SIG-M5 treated with dmso at 0.1 percent for 504 hours (cell line): ENCODE results near the gene GADD45GIP1.

Experiments
- DNase-seq: peaks from one replicate; lab custom pipeline; 2025; ENCODE audit not compliant: unreplicated experiment; lab: John Stamatoyannopoulos, UW

Gene GADD45GIP1

GRCh38 chr19:12956446-12957388 lies at the start of gene GADD45GIP1:
Gene GADD45GIP1 (minus strand): TSS chr19:12957223. CDS start chr19:12957212, 11 bp downstream.
- DNase-seq, result peak; percentile 67

DNA sequence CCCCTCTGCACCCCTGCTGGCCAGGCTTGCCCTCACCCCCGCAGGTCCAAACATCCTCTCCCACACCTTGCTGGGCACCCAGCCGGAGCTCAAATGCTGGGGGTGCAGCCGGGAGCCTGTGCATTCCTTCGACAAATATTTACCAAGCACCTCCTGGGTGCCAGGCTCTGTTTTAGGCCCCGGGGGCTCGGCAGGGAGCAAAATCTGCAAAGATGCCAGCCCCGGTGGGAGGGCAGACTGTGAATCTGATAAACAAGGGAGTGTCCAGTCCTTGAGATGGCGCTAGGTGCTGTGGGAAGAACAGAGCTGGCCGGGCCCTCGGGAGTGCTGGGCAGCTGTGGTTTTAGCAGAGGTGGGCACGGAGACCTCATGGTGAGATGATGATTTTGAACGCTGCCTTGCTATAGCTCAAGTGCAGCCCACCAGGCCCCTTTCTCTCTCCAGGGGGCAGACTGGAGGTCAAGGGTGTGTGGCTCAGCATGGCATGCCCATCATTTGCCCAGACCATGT lies 48.9 kb upstream of the GADD45GIP1 start:
- no peak for DNase-seq

DNA sequence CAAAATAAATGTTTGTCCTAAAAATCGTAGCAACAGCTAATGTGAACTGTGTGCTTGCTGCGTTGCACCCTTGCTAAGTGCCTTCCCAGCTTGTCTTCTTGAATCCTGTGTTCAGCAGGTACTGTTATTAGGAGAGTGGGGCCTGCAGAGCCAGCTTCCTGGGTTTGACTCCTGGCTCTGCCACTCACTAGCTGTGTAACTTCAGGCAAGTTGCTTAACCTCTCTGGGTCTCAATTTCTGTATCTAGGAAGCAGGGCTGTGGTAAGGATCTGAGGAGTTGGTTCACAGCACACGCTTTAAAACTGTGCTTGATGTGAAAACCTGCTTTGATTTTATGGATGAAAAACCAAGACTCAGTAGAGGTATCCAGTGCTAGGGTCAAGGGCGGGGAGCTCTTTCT lies 48.2 kb upstream of the GADD45GIP1 start:
- DNase-seq, result no peak

- DNase-seq, result no peak
Measured at GRCh38 chr19:13004273-13004672, 47.2 kb upstream of the GADD45GIP1 start.

DNA sequence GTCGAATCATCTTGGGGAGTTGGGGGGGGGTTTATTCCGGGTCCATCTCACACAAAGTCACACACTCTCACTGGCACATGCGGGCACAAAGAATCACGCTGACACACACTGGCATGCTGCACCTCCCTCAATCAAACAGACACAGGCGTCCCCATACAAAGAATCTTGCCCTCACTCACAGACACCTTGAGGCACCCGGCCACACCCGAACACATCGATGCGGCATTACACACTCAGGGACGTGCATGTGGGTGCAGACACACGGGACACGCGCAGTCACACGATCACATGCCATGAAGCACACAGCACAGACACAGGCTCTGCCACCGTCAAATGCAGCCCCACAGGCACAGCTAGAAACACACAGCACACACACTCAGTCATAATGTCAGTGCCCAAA lies 46.1 kb upstream of the GADD45GIP1 start:
- no peak for DNase-seq

DNA sequence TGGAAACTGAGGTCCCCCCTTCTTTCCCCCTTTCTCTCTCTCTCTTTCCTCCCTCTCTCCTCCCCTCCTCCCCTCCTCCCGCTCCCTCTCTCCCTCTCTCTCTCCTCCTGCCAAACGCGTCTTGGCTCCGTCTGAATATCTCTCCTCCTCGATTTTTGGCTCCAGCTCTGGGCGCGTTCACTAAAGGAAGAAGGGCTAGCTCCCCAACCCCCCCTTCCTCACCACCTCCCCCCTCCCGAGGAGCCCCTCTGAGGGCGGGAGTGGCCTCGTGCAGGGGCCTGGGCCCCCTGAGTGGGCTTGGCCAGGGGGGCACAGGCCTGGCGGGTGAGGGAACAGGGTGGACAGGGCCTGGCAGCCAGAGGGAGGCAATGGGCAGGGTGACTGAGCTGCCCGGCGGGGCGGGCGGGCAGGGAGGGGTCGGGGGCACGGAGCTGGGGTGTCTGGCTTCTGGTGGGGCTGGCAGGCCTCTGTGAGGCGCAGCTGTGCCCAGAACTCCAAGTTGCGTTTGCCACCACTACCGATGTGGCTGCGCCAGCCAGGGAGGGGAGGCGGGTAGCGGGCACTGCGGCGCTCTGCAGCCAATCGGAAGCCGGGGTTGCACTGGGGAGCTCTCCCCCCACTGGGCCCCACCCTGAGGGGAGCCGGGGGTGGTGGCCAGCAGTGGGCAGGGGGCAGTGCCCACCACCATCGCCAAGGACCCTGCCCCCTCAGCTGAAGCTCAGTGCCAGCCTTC lies 45.3 kb upstream of the GADD45GIP1 start:
- DNase-seq, result no peak

DNA sequence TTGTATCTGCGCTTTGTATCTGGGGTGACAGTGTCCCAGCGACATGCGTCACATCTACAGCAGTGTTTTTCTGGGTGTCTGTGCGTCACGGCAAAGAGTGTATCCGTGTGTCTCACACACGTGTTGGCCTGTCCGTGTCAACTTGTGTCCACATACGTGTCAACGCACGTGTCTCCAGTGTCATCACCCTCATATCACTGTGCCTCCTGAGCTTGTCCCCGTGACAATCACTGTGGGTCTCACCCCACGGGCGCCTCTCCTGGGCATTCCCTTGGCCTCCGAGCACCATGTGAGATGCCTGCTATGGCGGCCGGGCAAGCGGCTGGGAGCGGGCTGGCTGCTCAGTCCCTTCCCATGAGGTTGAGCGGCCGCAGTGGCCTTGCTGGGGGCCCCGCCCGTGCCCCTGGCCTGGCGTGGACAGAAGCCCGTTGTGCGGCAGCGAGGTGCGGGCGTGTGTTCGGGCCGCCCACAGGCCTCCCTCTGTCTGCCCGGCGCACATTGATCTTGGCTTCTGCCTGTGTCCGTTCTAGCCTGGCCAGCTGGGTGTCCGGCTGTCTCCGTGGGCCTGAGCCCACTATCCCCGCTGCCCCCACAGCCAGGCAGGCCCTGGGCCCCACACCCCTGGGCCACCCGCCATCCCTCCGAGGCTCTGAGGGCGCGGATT lies 44.6 kb upstream of the GADD45GIP1 start:
- DNase-seq, result no peak

- DNase-seq, result no peak
Measured at GRCh38 chr19:13001166-13001501, 44.1 kb upstream of the GADD45GIP1 start.

DNA sequence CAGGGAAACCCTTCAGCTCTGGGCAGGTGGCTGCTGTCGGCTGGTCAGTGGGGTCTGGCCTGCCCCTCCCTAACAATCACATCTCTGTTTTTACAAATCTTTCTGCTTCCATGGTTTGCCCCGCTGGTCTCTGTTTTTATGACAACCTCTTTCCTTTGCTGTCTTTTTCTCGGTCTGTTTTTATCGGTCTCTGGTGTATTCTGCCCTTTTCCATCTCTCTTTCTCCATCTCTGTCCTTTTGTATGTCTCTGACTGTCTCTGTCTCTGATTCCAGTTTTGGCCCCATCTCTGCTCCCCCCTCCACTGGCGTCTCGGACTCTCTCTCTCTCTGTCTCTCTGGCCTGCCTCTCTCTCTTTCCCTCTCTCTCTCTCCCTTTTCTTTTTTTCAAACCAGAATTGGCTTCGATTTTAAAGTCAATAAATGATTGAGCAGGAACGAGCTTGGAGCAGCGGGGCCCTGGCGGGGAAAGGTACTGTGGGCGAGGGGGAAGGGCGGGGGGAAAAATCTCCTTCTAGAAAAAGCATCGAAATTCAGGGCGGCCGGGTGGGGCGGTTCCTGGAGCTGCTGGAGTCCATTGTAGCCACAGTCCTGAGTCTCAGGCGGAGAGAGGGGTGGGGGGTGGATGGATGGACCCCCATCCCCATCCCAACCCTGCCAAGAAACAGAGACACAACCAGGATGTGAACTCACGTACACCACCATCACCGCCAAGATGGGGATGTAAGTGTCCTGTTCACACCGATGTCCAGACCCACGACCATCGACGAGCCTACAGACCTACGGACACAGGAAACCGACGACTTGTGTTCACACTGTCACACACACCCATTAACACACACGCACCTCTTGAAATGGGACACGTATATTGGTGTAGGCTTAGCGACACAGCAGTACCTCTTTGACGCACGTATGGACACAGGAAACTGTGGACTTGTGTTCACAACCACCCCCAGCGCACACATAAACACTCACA lies 41.2 kb upstream of the GADD45GIP1 start:
- no peak for DNase-seq

GRCh38 chr19:12997179-12997966 lies 40.4 kb upstream of the GADD45GIP1 start:
- no peak for DNase-seq

DNA sequence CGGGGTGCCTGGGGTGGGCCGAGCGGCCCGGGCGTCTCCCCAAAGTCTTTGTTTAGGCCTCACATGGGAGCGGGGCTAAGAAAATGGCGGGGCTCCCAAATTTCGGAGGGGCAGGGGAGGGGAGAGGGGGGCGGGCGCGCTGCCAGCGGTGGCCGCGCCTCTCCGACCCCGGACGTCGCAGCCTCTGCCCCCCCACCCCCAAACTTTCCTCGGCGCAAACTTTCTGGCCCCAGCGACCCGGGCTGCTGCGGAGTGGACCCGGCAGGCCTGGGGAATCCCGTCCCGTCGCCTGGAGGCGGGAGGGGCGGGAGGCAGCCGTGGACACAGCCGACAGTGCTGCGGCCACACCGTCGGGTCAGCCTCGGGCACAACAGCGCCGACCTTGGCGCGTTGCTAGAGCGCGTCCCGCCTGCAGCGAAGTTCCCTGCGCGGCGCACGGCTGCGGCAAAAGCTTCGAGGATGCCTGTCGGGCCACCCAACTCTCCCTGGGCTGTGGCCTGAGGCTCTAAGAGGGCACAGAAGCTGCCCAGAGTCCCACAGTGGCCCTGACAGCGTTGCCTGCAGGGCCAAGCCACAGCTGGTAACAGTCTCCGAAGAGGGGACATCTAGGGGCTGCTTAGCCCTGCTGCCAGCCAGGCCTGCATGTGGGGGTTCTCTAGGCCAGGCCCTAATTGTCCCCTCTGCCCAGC lies 39.5 kb upstream of the GADD45GIP1 start:
- DNase-seq, result no peak

DNA sequence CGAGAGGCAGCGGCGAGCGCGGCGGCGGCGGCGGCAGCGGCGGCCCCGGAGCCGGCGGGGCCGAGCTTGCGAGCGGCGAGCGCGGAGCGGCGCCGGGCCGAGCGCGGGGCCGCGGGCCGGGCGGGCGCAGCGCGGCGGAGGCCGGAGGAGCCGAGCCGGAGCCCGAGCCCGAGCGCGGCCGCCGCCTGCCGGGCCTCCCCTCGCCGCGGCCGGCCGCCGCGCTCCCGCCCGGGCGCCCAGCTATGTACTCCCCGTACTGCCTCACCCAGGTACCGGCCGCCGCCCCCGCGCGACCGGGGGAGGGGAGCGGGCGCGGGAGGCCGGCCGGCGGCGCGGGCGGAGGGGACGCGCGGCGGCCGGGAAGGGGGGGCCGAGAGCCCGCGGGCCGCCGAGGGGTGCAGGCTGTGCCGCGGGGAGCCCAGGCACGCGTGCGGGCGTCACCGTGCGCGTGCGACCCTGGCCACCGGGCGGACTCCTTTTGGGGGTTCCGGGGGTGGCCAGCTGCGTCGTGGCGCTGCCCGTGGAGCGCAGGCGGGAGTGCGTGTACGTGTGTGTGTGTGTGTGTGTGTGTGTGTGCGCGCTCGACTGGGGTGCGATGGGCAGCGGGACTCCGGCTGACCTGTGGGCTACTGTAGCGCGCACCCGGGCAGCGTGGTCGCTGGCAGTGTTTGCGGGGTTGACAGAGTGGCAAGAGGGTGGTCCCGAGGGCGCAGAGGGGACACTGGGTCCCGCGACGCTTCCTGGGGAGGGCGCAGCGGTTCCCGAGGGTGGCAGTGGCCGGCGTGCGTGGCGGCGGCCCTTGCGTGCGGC lies 38.8 kb upstream of the GADD45GIP1 start:
- DNase-seq, result no peak

- peak; percentile 54 for DNase-seq
Measured at GRCh38 chr19:12994701-12995595, 37.9 kb upstream of the GADD45GIP1 start, which contains the start of gene NFIX. Gene NFIX (plus strand): TSS chr19:12995475. CDS start chr19:12995838, 363 bp downstream.

DNA sequence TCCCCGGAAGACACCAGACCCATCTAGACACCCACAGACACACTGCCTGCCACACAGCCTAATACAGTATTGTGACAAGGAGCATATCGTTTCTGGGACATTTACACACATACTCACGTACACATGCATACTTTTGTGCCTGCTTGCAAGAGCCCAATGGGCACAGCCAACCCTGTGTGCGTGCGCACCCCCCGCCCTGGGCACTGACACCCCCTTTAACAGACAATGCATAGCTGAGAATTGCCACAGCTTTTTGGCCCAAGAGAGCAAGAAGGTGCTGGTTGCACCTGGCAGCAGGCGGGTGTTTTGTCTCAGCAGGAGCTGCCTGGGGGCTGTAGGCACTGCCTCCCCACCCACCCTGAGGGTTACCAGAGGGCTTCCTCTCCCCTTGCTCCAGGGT lies 36.5 kb upstream of the GADD45GIP1 start:
- no peak for DNase-seq

GRCh38 chr19:12992729-12993128 lies 35.7 kb upstream of the GADD45GIP1 start:
- DNase-seq, result no peak

- no peak for DNase-seq
Measured at GRCh38 chr19:12991296-12991695, 34.3 kb upstream of the GADD45GIP1 start.

DNA sequence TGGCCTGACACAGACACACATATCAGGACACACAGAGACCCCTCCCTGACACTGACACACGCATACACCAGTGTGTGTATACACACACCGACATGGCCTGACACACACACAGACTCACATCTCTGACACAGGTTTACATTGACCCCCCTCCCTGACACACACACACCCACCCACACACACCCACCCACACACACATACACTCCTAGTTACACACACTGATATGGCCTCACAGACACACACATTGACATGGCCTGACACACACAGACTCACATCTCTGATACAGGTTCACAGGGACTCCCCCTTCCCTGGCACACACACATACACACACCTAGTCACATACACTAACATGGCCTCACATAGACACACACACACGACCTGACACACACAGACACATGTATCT lies 33.8 kb upstream of the GADD45GIP1 start:
- DNase-seq, result no peak
